Measurements from ENCODE around the gene SYTL3. TPM values are rescaled to one million over a fixed set of nuclear protein-coding genes. Genes with fewer than 3 reads are reported as not detected.

Gene SYTL3
- polyA plus RNA-seq, 1 donor (not counting 4 experiments of a cell fraction or from before 2014, with no cell fraction given): 1.4 TPM

- no peaks in the 10 kb centered on the region for H3K9me1 ChIP-seq (ENCODE audit: control insufficient read depth, extremely low read depth, insufficient read depth, low read length)
- H4K20me1 ChIP-seq (ENCODE audit: control insufficient read depth, extremely low read depth, insufficient read depth, low read length): no peaks in the 10 kb centered on the region
- no peak overlapping the region for H2AFZ ChIP-seq (ENCODE audit: control insufficient read depth, low read length)
- peaks cover 15% of the 10 kb centered on the region for H3K4me1 ChIP-seq (ENCODE audit: control insufficient read depth, extremely low read depth, insufficient read depth, low read length)
- H3K79me2 ChIP-seq (ENCODE audit: control insufficient read depth, insufficient read depth, low read length): no peaks in the 10 kb centered on the region
- no peak overlapping the region for H3K4me3 ChIP-seq (ENCODE audit: control insufficient read depth in 2 of 3, extremely low read depth in 1 of 3, insufficient read depth in 2 of 3, low read depth in 1 of 3, low read length in 3 of 3)
- no peak for FAIRE-seq
- no peak overlapping the region for H3K27ac ChIP-seq (ENCODE audit: control insufficient read depth, insufficient read depth, low read length)
- H3K9ac ChIP-seq (ENCODE audit: control insufficient read depth, extremely low read depth, insufficient read depth, low read length): no peak overlapping the region
- no peak overlapping the region for H3K4me2 ChIP-seq (ENCODE audit: control insufficient read depth, extremely low read depth, insufficient read depth, low read depth, low read length)
- TF ChIP-seq EZH2 (IDR thresholded peaks at IDR 0.05; ENCODE audit: low read length) (no peak), CTCF (optimal IDR thresholded peaks at IDR 0.05 in 1 of 3, IDR thresholded peaks at IDR 0.05 in 1 of 3, conservative IDR thresholded peaks at IDR 0.05 in 1 of 3; ENCODE audit: extremely low read depth in 1 of 3, insufficient read depth in 2 of 3, low read length in 3 of 3) (no peak)
- H3K9me3 ChIP-seq (ENCODE audit: control insufficient read depth, low read depth, low read length): no peaks in the 10 kb centered on the region
- no peaks in the 10 kb centered on the region for H3K36me3 ChIP-seq (ENCODE audit: control insufficient read depth in 2 of 2, extremely low read depth in 1 of 2, insufficient read depth in 2 of 2, low read length in 2 of 2)
- no peak for DNase-seq (ENCODE audit: low read depth, low spot score)
- dilution Hi-C loops (cut with MboI; ENCODE audit: extremely low pct_ligation_motif_present, low sequenced_read_pairs): no loop called here
- no peaks in the 10 kb centered on the region for H3K27me3 ChIP-seq (ENCODE audit: control insufficient read depth, extremely low read depth, insufficient read depth, low read length)
Observed at GRCh38 chr6:158684745-158685324, 35.0 kb downstream of the SYTL3 start.

GRCh38 chr6:158686311-158686710 lies 36.5 kb downstream of the SYTL3 start:
- no peak for FAIRE-seq
- H3K4me3 ChIP-seq (ENCODE audit: control insufficient read depth in 2 of 3, extremely low read depth in 1 of 3, insufficient read depth in 2 of 3, low read depth in 1 of 3, low read length in 3 of 3): no peak overlapping the region
- H4K20me1 ChIP-seq (ENCODE audit: control insufficient read depth, extremely low read depth, insufficient read depth, low read length): no peaks in the 10 kb centered on the region
- no peaks in the 10 kb centered on the region for H3K36me3 ChIP-seq (ENCODE audit: control insufficient read depth in 2 of 2, extremely low read depth in 1 of 2, insufficient read depth in 2 of 2, low read length in 2 of 2)
- no peaks in the 10 kb centered on the region for H3K27me3 ChIP-seq (ENCODE audit: control insufficient read depth, extremely low read depth, insufficient read depth, low read length)
- dilution Hi-C loops (cut with MboI; ENCODE audit: extremely low pct_ligation_motif_present, low sequenced_read_pairs): no loop called here
- no peak overlapping the region for H2AFZ ChIP-seq (ENCODE audit: control insufficient read depth, low read length)
- H3K9ac ChIP-seq (ENCODE audit: control insufficient read depth, extremely low read depth, insufficient read depth, low read length): no peak overlapping the region
- H3K4me2 ChIP-seq (ENCODE audit: control insufficient read depth, extremely low read depth, insufficient read depth, low read depth, low read length): no peak overlapping the region
- H3K4me1 ChIP-seq (ENCODE audit: control insufficient read depth, extremely low read depth, insufficient read depth, low read length): peaks cover 15% of the 10 kb centered on the region
- DNase-seq (ENCODE audit: low read depth, low spot score): no peak
- no peaks in the 10 kb centered on the region for H3K9me3 ChIP-seq (ENCODE audit: control insufficient read depth, low read depth, low read length)
- TF ChIP-seq CTCF (optimal IDR thresholded peaks at IDR 0.05 in 1 of 3, IDR thresholded peaks at IDR 0.05 in 1 of 3, conservative IDR thresholded peaks at IDR 0.05 in 1 of 3; ENCODE audit: extremely low read depth in 1 of 3, insufficient read depth in 2 of 3, low read length in 3 of 3) (no peak), EZH2 (IDR thresholded peaks at IDR 0.05; ENCODE audit: low read length) (no peak)
- H3K27ac ChIP-seq (ENCODE audit: control insufficient read depth, insufficient read depth, low read length): no peak overlapping the region
- H3K9me1 ChIP-seq (ENCODE audit: control insufficient read depth, extremely low read depth, insufficient read depth, low read length): no peaks in the 10 kb centered on the region
- no peaks in the 10 kb centered on the region for H3K79me2 ChIP-seq (ENCODE audit: control insufficient read depth, insufficient read depth, low read length)

Measured in keratinocyte (primary cell).